Hepatic stellate cell (primary cell): ENCODE measurements around the gene TGM1.

Experiments used
- DNase-seq: peaks from one replicate; pipeline ENCODE4 v3.0.0; 2011; ENCODE audit warnings: low spot score

Gene TGM1

DNA sequence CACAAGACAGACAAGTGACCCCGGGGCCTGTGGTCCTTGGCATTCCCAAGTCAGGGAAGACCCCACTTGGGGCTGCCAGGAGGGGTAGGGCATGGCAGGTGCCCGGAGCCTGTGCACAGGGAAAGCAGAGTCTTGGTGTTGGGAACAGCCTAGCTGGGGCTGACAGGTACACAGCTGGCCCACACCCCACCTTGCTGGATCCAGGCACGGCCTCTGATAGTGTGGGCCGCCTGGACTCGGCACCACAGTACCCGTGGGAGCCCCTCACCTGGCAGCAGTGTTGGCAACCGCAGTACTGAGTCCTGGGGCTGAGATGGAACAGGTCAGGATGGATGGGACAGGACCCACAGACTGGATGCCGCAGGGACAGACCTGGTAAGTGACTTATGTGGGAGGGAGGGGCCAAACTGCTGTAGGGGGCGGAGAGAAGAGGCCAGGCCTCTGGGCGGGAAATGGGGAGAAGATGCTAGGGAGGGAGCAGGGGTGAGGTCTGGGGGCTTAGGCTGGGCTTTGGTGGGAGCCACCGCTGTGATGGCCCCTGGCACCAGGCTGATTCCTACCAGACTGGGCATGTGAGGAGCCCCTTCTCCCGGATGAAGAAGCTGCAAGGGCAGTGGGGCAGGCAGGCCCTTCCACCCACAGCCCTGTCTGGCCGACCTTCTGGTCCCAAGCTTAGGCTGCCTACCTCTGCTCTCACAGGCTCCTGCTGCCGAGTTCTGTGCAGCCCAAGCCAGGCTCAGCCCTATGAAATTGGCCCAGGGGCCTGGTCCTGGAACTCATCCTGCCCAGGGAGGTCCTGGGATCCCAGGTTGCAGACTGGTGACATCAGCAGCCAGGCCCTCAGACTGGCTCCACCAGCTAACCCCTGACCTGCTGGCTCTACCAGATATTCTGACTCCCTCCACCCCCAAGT, at the start of gene TGM1:
TGM1 (minus strand) TSS at position 357 of the 913 bp plus-strand sequence. CDS start 825 bp downstream, outside the sequence.
- DNase-seq = no peak

- no peak for DNase-seq
Observed at GRCh38 chr14:24311837-24312615, 49.0 kb upstream of the TGM1 start.

- DNase-seq = peak; percentile 79
Observed at GRCh38 chr14:24310646-24311604, 47.9 kb upstream of the TGM1 start, which contains the start of gene LTB4R. Gene LTB4R, plus strand, starts transcription at chr14:24311502. Its CDS starts 4,150 bp downstream, at chr14:24315652.

GRCh38 chr14:24310265-24310645, 47.3 kb upstream of the TGM1 start:
- no peak for DNase-seq

GRCh38 chr14:24309538-24310264, 46.7 kb upstream of the TGM1 start, which contains the start of gene LTB4R2:
Gene LTB4R2, plus strand, starts transcription at chr14:24310140. Its CDS starts 525 bp downstream, at chr14:24310665.
- DNase-seq = no peak

DNA sequence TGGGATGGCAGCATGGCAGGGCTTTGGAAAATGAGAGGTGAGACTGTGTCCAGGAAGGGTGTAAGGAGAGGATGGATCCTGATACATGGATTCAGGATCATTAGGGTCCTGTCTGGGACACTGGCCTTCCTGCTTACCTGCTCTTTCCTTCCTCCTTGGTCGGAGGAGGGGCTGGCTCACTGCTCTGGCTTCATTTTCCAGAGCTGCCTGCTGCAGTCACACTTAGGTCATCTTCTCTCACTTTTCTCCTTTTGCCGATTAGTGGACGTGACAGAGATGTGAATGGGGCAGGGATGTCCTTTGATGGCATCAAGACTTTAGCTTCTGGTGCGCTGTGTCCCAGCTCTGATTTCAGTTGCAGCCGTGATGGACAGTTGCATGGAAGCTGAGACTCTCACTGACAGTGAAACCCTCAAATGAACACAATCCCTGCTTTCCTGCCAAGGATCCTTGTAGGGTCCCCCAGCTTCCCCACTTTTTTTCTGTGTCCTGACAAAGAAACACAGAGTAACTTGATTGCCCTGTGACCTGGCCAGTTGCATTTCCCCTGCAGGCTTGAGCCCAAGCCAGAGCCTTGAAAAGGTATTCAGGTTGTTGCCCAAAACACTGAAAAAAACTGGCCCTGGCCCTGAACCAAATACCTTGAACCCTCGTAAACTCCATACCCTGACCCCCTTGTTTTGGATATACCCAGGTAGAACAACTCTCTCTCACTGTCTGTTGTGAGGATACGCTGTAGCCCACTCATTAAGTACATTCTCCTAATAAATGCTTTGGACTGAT, 45.6 kb upstream of the TGM1 start:
- DNase-seq = no peak

DNA sequence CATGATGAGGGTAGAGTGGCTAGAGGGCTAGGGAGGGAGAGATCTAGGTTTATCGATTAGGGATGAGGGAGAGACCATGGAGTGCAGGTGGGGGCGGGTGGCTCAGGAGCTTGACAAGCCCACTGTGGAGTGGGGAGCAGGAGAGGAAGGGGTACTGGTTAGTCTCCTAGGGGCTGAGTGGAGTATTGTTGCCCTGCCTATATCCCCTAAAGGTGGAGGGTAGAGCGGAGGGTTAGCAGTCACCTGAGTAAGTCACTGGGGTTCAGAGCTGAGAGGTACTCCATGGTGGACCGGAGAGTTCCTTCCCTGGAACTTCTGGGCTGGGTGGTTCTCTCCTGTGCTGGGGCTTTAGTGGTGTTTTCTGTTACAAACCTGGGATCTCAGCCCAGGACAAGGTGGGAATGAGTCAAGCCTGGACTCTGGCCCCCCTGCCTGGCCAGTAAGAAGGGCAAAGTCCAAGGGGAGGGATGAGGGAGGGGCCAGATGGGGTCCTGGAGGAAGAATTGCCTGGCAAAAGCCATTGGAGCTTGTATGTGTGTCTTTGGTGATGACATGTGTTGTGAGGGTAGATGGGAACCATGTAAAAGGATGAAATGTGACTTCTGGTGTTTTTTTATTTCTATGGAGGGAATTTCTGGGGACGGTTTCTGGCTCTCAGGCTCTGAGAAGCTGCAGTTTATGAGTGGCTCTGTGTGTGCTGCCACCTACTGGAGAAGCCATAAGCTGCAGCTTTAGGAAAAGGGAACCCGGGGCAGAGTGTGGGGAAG, 44.8 kb upstream of the TGM1 start, which contains the start of gene CIDEB:
CIDEB (minus strand) TSS at position 403 of the 767 bp plus-strand sequence; CDS start at position 284, 119 bp downstream.
- peak; percentile 83 for DNase-seq

GRCh38 chr14:24307156-24307574, 44.2 kb upstream of the TGM1 start:
- DNase-seq = no peak

DNA sequence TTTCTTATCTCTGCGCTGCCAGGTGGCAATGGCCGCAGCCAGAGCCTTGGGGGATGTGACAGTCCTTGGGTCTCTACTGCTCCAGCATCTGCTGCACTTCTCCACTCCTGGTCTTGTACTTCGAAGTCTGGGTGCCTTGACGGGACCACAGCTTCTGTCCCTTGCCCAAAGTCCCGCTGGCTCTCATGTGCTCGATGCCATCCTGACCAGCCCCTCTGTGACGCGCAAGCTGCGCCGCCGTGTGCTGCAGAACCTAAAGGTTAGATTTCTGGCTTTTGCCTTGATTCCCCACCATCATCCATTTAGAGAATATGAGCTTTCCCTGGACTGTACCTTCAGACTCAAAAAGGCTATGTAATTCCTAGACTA, 41.0 kb upstream of the TGM1 start:
- no peak for DNase-seq

- DNase-seq = no peak
Observed at GRCh38 chr14:24300326-24300980, 37.5 kb upstream of the TGM1 start.

GRCh38 chr14:24299255-24300191, 36.5 kb upstream of the TGM1 start, which contains the start of the genes DHRS1 and NOP9:
Gene DHRS1, minus strand, starts transcription at chr14:24299780. Its CDS starts 674 bp downstream, at chr14:24299106.
Gene NOP9, plus strand, starts transcription at chr14:24299850. Its CDS starts 105 bp downstream, at chr14:24299955.
- peak; percentile 95 for DNase-seq

- peak; percentile 82 for DNase-seq
Observed at GRCh38 chr14:24298892-24299254, 35.9 kb upstream of the TGM1 start.

- no peak for DNase-seq
Observed at GRCh38 chr14:24297190-24297964, 34.4 kb upstream of the TGM1 start.

DNA sequence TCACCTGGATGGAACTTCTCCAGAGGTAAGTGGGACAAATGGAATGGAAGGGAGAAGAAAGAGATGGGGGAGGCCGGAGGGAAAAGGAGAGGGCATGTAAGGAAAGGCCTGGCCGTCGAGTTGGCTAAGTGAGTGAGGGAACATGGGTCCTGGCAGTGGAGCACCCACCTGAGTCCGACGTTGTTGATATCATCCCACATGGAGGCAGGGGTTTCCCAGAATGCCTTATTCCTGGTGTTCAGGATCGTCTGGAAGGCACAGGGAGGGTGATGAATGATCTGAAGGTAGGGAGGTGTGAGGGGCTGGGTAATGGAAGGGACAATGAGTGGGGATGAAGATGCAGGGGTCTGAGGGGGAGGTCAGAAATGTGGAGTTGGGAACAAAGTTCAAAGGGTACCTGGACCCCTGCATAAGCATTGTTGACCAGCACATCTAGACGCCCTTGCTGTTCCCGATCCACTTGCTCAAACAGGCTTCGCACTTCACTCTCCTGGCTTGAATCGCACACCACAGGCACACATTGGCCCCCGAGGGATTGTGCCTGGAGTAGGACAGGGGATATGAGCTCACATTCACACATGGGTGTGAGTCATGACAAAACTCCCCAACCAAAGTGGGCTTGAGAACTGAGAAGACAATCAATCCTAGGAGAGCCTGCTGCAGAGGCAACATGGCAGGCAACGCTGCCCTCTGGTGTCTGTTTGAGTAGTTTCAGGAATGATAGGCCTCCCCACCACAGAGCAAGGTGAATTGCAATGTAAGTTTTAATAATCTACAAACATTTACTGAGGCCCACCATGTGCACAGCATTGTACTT, 33.6 kb upstream of the TGM1 start:
- DNase-seq = peak; percentile 93

- no peak for DNase-seq
Observed at GRCh38 chr14:24293525-24293924, 30.5 kb upstream of the TGM1 start.
